Gastroesophageal sphincter (tissue), 3 donors: Measurements from ENCODE around the gene KCNJ9.

ENCODE experiments used
- CTCF ChIP-seq, 4 experiments: fragments of 200-600 bp in 2 of 4; fragments of 450-650 bp in 2 of 4; sonication (generic) in 1 of 4; IDR thresholded peaks; one replicate each; pipeline ENCODE4 v1.5.1; 2017 to 2019; ENCODE audit warnings: antibody characterized with exemption in 4 of 4, mild to moderate bottlenecking in 2 of 4, moderate library complexity in 2 of 4
- EP300 ChIP-seq: sonication (generic); formaldehyde crosslinking; IDR thresholded peaks from one replicate; pipeline ENCODE4 v1.6.1; 2017; ENCODE audit warnings: antibody characterized with exemption, mild to moderate bottlenecking
- POLR2A ChIP-seq, 2 donors: fragments of 450-650 bp; IDR thresholded peaks; one replicate each; pipeline ENCODE4 v1.6.1; 2017; ENCODE audit warnings: antibody characterized with exemption in 2 of 2, mild to moderate bottlenecking in 2 of 2, moderate library complexity in 1 of 2

GRCh38 chr1:160117709-160118183 is 36.4 kb downstream of the KCNJ9 start:
- TF ChIP-seq CTCF (IDR thresholded peaks at IDR 0.05) (no peak), POLR2A (IDR thresholded peaks at IDR 0.05) (no peak), EP300 (no peak)
